LNCaP clone FGC (cell line): ENCODE results near the gene ENDOG.
A peak's percentile ranks its signal among the peaks of the same experiment; 100 is the strongest.

Source experiments
- DNase-seq: peaks from one replicate; pipeline ENCODE4 v3.0.0-alpha.2; 2011; ENCODE audit warnings: low read depth
- H3K4me3 ChIP-seq: 2 replicates; pipeline ENCODE4 v1.5.1; 2011; ENCODE audit warnings: mild to moderate bottlenecking, low read depth, low read length, control low read depth
- TF ChIP-seq, protein P1 (sequence below): IDR thresholded peaks from 2 replicates; pipeline ENCODE4 v1.5.1; 2012; ENCODE audit warnings: mild to moderate bottlenecking; ENCODE audit not compliant: control insufficient read depth, insufficient read depth; ENCODE audit errors: extremely low read depth

Gene ENDOG

DNA sequence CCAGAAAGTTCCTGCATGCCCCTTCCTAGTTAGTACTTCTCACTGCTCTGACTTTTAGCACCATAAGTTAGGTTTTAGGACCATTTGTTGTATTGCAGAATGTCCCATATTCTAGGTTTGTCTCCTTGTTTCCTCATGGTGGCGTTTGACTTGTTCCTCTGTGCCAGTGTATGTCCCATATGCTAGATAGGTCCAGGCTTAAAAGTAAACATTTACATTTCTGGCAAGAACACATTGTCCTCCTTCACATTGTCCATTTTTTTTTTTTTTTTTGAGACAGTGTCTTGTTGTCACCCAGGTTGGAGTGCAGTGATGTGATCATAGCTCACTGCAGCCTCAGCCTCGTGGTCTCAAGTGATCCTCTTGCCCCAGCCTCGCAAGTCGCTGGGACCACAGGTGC lies 15.8 kb upstream of the ENDOG start:
- TF ChIP-seq, protein P1, sequence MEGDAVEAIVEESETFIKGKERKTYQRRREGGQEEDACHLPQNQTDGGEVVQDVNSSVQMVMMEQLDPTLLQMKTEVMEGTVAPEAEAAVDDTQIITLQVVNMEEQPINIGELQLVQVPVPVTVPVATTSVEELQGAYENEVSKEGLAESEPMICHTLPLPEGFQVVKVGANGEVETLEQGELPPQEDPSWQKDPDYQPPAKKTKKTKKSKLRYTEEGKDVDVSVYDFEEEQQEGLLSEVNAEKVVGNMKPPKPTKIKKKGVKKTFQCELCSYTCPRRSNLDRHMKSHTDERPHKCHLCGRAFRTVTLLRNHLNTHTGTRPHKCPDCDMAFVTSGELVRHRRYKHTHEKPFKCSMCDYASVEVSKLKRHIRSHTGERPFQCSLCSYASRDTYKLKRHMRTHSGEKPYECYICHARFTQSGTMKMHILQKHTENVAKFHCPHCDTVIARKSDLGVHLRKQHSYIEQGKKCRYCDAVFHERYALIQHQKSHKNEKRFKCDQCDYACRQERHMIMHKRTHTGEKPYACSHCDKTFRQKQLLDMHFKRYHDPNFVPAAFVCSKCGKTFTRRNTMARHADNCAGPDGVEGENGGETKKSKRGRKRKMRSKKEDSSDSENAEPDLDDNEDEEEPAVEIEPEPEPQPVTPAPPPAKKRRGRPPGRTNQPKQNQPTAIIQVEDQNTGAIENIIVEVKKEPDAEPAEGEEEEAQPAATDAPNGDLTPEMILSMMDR = no peak
- peak; percentile 60 for DNase-seq
- no peak overlapping the region for H3K4me3 ChIP-seq

DNA sequence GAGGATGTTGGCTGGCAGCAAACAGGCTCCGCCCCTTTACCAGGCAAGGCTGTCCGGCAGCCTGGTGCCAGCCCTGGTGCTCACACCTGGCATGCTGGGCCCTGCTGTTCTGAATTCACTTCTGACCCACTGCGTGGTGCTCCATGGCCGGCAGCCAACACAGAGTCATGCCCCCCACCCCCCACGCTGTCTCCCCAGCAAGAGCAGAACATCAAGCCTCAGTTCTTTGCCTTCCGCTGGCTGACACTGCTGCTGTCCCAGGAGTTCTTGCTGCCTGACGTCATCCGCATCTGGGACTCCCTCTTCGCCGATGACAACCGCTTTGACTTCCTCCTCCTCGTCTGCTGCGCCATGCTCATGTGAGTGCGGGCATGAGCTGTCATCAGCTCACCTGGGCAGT lies 12.6 kb upstream of the ENDOG start:
- DNase-seq = no peak
- TF ChIP-seq, protein P1 = no peak
- H3K4me3 ChIP-seq = no peak overlapping the region

DNA sequence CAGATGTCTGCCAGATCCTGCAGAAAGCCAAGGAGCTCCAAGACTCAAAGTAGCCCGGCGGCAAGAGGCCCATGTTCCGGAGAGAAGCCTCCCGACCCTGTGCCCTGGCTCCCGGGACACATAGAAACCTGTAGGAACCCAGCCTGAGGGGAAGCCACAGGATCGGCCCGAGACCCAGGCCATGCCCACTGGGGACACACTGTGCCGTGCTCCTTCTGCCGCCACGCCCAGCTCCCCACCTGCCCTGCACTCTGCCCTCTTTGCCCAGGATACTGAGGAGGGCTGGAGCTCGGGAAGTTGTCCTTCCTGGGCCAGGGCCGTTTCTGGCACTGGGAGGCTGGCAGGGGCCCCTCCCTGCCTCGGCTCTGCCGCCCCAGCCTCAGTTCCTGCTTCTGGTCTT lies 10.5 kb upstream of the ENDOG start:
- no peak overlapping the region for H3K4me3 ChIP-seq
- TF ChIP-seq, protein P1 = no peak
- no peak for DNase-seq

DNA sequence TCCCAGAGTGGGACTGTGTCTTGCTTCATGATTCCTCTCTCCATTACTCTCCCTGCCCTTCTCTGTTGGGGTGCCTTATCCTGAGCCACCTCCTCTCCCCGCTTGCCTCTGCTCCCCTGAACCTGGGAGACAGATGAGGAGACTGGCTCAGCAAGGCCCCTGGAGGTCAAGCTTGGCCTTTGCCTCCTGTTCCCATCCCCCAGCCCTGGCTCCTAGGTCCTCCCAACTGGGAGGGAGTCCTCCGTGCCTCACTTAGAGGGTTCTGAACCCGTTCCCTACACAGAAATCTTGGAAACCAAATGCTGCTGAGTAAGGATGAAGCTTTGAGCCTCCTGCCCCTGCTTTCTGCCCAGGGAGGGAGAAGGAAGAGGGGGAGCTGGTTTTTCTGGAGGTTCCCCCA lies 9.8 kb upstream of the ENDOG start:
- TF ChIP-seq, protein P1 = no peak
- H3K4me3 ChIP-seq = no peak overlapping the region
- DNase-seq = no peak

DNA sequence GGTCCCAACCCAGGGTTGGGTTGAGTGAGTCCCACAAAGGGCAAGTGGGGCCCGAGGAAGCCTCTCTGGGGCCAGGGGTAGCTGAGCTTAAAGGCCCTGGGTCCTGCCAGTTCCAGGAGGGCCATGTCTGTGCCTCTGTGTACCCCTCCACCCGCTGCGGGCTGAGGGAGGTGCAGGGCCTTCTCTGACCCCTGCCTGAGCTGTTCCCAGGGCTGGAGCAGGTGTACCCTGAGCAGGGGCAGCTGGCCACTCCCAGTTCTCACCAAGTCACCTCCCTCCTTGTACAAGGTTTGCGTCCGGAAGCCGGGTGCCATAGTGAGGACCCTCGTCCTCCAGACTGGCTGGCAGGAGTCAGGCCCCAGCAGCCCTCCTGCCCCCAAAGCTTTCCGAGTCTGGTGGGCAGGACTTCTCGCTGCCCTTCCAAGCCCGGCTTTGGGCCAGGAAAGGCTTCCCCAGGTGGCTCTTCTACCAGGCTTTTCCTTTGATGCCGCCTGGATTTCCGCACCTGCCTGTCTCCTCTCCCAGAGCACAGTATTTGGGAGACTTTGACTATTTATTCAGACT lies 9.2 kb upstream of the ENDOG start:
- no peak overlapping the region for H3K4me3 ChIP-seq
- TF ChIP-seq, protein P1 = no peak
- no peak for DNase-seq

DNA sequence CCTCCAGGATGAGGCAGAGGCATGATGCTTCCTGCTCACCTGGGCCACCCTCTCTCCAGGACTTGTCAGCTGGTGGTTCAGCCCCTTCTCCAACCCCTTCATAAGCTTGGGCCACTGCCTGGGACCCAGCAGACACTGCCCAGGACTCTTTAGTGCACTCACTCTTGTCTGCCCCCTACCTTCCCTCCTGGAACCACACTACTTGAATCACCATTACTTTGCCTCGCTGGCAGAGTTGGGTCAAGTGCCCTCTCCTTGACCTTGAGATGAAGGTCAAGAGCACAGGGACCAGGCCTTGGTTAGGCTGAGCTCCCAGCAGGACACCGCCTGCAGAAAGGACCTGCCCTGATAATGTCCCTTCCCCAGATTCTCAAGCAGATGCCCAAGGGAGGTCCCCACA lies 8.5 kb upstream of the ENDOG start:
- TF ChIP-seq, protein P1 = no peak
- H3K4me3 ChIP-seq = no peak overlapping the region
- DNase-seq = no peak

DNA sequence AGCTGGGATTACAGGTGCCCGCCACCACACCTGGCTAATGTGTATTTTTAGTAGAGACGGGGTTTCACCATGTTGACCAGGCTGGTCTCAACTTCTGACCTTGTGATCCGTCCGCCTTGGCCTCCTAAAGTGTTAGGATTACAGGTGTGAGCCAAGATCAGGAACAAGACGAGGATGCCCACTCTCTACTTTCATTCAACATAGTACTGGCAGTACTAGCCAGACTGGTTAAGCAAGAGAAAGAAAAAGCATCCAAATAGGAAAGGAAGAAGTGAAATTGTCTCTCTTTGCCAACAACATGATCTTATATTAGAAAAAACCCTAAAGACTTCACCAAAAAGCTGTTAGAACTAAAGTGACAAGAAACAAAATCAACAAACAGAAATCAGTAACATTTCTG lies 7.4 kb upstream of the ENDOG start:
- no peak overlapping the region for H3K4me3 ChIP-seq
- DNase-seq = no peak
- TF ChIP-seq, protein P1 = no peak
